ENCODE data around the gene OR4C11. TPM values are rescaled to one million over a fixed set of nuclear protein-coding genes. Genes with fewer than 3 reads are reported as not detected.

The OR4C11 gene
- total RNA-seq, 4 donors from 2014 or later = not detected

- Histone ChIP-seq H3K27me3 (no peaks in the 10 kb centered on the region), H3K4me3 (no peak overlapping the region), H3K36me3 (no peaks in the 10 kb centered on the region), H3K4me1 (no peaks in the 10 kb centered on the region), H3K9me3 (no peaks in the 10 kb centered on the region), H3K27ac (replicated peaks in 1 of 4) (no peak overlapping the region)
- TF ChIP-seq POLR2A (IDR thresholded peaks at IDR 0.05; ENCODE audit: low read depth) (no peak), EP300 (IDR thresholded peaks at IDR 0.05) (no peak), POLR2AphosphoS5 (IDR thresholded peaks at IDR 0.05) (no peak)
- TF ChIP-seq, protein P1, sequence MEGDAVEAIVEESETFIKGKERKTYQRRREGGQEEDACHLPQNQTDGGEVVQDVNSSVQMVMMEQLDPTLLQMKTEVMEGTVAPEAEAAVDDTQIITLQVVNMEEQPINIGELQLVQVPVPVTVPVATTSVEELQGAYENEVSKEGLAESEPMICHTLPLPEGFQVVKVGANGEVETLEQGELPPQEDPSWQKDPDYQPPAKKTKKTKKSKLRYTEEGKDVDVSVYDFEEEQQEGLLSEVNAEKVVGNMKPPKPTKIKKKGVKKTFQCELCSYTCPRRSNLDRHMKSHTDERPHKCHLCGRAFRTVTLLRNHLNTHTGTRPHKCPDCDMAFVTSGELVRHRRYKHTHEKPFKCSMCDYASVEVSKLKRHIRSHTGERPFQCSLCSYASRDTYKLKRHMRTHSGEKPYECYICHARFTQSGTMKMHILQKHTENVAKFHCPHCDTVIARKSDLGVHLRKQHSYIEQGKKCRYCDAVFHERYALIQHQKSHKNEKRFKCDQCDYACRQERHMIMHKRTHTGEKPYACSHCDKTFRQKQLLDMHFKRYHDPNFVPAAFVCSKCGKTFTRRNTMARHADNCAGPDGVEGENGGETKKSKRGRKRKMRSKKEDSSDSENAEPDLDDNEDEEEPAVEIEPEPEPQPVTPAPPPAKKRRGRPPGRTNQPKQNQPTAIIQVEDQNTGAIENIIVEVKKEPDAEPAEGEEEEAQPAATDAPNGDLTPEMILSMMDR (IDR thresholded peaks at IDR 0.05) = no peak
- 71% methylated on average over 1 of the region's 1 CpG for WGBS
- intact Hi-C loops (cut with DNase I) = no loop called here
- DNase-seq (ENCODE audit: extremely low spot score) = no peak
Observed at GRCh38 chr11:55624531-55624930, 17.1 kb upstream of the OR4C11 start.

DNA sequence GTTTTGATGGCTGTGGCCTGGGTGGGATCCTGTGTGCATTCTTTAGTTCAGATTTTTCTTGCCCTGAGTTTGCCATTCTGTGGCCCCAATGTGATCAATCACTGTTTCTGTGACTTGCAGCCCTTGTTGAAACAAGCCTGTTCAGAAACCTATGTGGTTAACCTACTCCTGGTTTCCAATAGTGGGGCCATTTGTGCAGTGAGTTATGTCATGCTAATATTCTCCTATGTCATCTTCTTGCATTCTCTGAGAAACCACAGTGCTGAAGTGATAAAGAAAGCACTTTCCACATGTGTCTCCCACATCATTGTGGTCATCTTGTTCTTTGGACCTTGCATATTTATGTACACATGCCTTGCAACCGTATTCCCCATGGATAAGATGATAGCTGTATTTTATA lies 34.9 kb downstream of the OR4C11 start:
- no peak overlapping the region for H3K27ac ChIP-seq (replicated peaks in 1 of 4)
- H3K27me3 ChIP-seq = no peaks in the 10 kb centered on the region
- intact Hi-C loops (cut with DNase I) = no loop called here
- H3K9me3 ChIP-seq = peaks cover 0 to 10% (median 2%) of the 10 kb centered on the region in 4 donors
- no peak overlapping the region for H3K4me3 ChIP-seq
- H3K4me1 ChIP-seq = no peaks in the 10 kb centered on the region
- 53% methylated on average over 1 of the region's 1 CpG for WGBS
- DNase-seq (ENCODE audit: extremely low spot score) = no peak
- H3K36me3 ChIP-seq = no peaks in the 10 kb centered on the region
- TF ChIP-seq, protein P1 (IDR thresholded peaks at IDR 0.05) = no peak
- no peak for TF ChIP-seq EP300 (IDR thresholded peaks at IDR 0.05)
- TF ChIP-seq POLR2A (IDR thresholded peaks at IDR 0.05; ENCODE audit: low read depth) = no peak
- TF ChIP-seq POLR2AphosphoS5 (IDR thresholded peaks at IDR 0.05) = no peak

DNA sequence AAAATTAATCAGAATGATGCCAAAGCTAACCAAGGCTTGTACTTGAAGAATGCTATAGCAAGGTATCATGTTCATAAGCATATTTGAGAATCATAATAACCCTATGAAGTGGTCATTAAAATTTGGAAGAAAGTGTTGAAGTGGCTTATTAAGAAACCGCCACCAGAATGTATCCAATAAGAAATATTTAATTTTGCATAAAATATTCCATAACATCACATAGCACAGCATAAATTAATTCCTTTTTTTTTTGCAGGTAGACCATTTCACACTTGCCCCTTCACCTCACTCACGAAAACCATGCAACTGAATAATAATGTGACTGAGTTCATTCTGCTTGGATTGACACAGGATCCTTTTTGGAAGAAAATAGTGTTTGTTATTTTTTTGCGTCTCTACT lies 35.6 kb downstream of the OR4C11 start, which contains the start of gene OR4C16:
Gene OR4C16, plus strand, starts transcription at position 301 of the 400 bp plus-strand sequence. Its CDS starts 0 bp downstream, at position 301.
- no peaks in the 10 kb centered on the region for H3K4me1 ChIP-seq
- H3K4me3 ChIP-seq = no peak within 1 kb of the TSS
- no peaks in the 10 kb centered on the region for H3K27me3 ChIP-seq
- 77% methylated on average over 3 of the region's 3 CpGs for WGBS
- intact Hi-C loops (cut with DNase I) = no loop called here
- DNase-seq (ENCODE audit: extremely low spot score) = no peak
- peaks cover 0 to 5% (median 0%) of the 10 kb centered on the region in 4 donors for H3K9me3 ChIP-seq
- TF ChIP-seq POLR2A (IDR thresholded peaks at IDR 0.05; ENCODE audit: low read depth) = no peak
- TF ChIP-seq EP300 (IDR thresholded peaks at IDR 0.05) = no peak
- TF ChIP-seq, protein P1 (IDR thresholded peaks at IDR 0.05) = no peak
- TF ChIP-seq POLR2AphosphoS5 (IDR thresholded peaks at IDR 0.05) = no peak
- H3K36me3 ChIP-seq = no peaks in the 10 kb centered on the region
- no peak within 1 kb of the TSS for H3K27ac ChIP-seq (replicated peaks in 1 of 4)

DNA sequence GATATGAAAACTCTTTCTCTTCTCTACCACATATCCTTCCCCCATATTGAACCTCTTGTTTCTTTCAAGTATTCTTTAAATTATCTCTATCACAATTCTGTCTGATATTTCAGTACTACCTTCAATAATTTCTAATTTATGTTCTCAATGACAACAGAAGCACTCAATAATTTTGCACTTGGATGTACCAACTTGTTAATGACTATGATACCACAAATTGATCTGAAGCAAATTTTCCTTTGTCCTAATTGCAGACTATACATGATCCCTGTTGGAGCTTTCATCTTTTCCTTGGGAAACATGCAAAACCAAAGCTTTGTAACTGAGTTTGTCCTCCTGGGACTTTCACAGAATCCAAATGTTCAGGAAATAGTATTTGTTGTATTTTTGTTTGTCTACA lies 53.3 kb downstream of the OR4C11 start, which contains the start of gene OR4C15:
Gene OR4C15, plus strand, starts transcription at position 301 of the 400 bp plus-strand sequence. Its CDS starts 0 bp downstream, at position 301.
- Histone ChIP-seq H3K4me3 (no peak within 1 kb of the TSS), H3K27me3 (no peaks in the 10 kb centered on the region), H3K36me3 (no peaks in the 10 kb centered on the region), H3K9me3 (no peaks in the 10 kb centered on the region), H3K27ac (replicated peaks in 1 of 4) (no peak within 1 kb of the TSS), H3K4me1 (no peaks in the 10 kb centered on the region)
- TF ChIP-seq POLR2AphosphoS5 (IDR thresholded peaks at IDR 0.05) (no peak), POLR2A (IDR thresholded peaks at IDR 0.05; ENCODE audit: low read depth) (no peak), EP300 (IDR thresholded peaks at IDR 0.05) (no peak)
- TF ChIP-seq, protein P1 (IDR thresholded peaks at IDR 0.05) = no peak
- intact Hi-C loops (cut with DNase I) = no loop called here
- no peak for DNase-seq (ENCODE audit: extremely low spot score)

Other genes starting within 250 kb of the OR4C11 start
- gene OR4A15, start 239.7 kb downstream of the OR4C11 start, total RNA-seq = not detected
- not detected for gene OR4C15, start 53.2 kb downstream of the OR4C11 start, total RNA-seq
- gene OR4C16, start 35.5 kb downstream of the OR4C11 start, total RNA-seq = not detected
- not detected for gene OR4P4, start 27.5 kb upstream of the OR4C11 start, total RNA-seq
- gene OR4S2, start 40.7 kb upstream of the OR4C11 start, total RNA-seq = not detected
- not detected for gene OR4C6, start 54.6 kb upstream of the OR4C11 start, total RNA-seq
- not detected for gene OR5D13, start 165.8 kb upstream of the OR4C11 start, total RNA-seq
- gene OR5D14, start 187.9 kb upstream of the OR4C11 start, total RNA-seq = not detected
- gene OR5L1, start 203.7 kb upstream of the OR4C11 start, total RNA-seq = not detected
- gene OR5D18, start 212.0 kb upstream of the OR4C11 start, total RNA-seq = not detected
- gene OR5L2, start 219.6 kb upstream of the OR4C11 start, total RNA-seq = not detected
- gene OR5D16, start 231.1 kb upstream of the OR4C11 start, total RNA-seq = not detected